ENCODE measurements around the gene CCL18. TPM values are rescaled to one million over a fixed set of nuclear protein-coding genes. Genes with fewer than 3 reads are reported as not detected.

Gene CCL18
- total and polyA plus RNA-seq, 2 of the 4 experiments (the other 2 are of a cell fraction), result not detected

- TF ChIP-seq MAZ (IDR thresholded peaks at IDR 0.05; ENCODE audit: borderline replicate concordance, low read depth, low read length) (no peak), MAFK (IDR thresholded peaks at IDR 0.05; ENCODE audit: low read depth, low read length) (no peak), CEBPB (IDR thresholded peaks at IDR 0.05; ENCODE audit: low read depth, low read length) (peak; percentile 23; the same call in 1 of the 2 replicates)
- TF ChIP-seq, protein P1, sequence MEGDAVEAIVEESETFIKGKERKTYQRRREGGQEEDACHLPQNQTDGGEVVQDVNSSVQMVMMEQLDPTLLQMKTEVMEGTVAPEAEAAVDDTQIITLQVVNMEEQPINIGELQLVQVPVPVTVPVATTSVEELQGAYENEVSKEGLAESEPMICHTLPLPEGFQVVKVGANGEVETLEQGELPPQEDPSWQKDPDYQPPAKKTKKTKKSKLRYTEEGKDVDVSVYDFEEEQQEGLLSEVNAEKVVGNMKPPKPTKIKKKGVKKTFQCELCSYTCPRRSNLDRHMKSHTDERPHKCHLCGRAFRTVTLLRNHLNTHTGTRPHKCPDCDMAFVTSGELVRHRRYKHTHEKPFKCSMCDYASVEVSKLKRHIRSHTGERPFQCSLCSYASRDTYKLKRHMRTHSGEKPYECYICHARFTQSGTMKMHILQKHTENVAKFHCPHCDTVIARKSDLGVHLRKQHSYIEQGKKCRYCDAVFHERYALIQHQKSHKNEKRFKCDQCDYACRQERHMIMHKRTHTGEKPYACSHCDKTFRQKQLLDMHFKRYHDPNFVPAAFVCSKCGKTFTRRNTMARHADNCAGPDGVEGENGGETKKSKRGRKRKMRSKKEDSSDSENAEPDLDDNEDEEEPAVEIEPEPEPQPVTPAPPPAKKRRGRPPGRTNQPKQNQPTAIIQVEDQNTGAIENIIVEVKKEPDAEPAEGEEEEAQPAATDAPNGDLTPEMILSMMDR (conservative IDR thresholded peaks at IDR 0.05; ENCODE audit: low read depth, low read length), result no peak
- Histone ChIP-seq H2BK5ac (ENCODE audit: low read depth, low read length, poor library complexity, severe bottlenecking) (no peak overlapping the region), H3K14ac (replicated peaks; ENCODE audit: low read depth, low read length) (no peak overlapping the region), H3K23ac (ENCODE audit: low read depth, low read length) (no peak overlapping the region), H3K27me3 (ENCODE audit: control insufficient read depth, insufficient read depth, low read length) (no peaks in the 10 kb centered on the region), H2BK15ac (ENCODE audit: low read depth, low read length) (no peak overlapping the region), H3K9ac (ENCODE audit: low read depth, low read length) (no peak overlapping the region), H2BK120ac (ENCODE audit: low read depth, low read length) (no peak overlapping the region), H3K4me3 (ENCODE audit: insufficient read depth, low read depth, low read length) (no peak overlapping the region), H3K4ac (ENCODE audit: low read depth, low read length) (no peak overlapping the region), H3K9me1 (ENCODE audit: insufficient read depth, low read length) (no peaks in the 10 kb centered on the region), H2BK20ac (ENCODE audit: low read depth, low read length) (no peak overlapping the region), H3K4me2 (ENCODE audit: low read depth, low read length) (no peak overlapping the region), H3K9me3 (ENCODE audit: control insufficient read depth, insufficient read depth, low read length) (no peaks in the 10 kb centered on the region), H4K91ac (ENCODE audit: insufficient read depth, low read depth, low read length) (no peak overlapping the region), H2AFZ (replicated peaks; ENCODE audit: low read length, poor library complexity) (no peak overlapping the region), H3K18ac (ENCODE audit: low read depth, low read length) (no peak overlapping the region), H3K56ac (ENCODE audit: extremely low read depth, insufficient read depth, low read length) (no peak overlapping the region), H4K8ac (ENCODE audit: low read depth in 2 of 2, low read length in 2 of 2) (no peak overlapping the region), H2AK5ac (ENCODE audit: low read depth, low read length) (no peak overlapping the region), H4K5ac (ENCODE audit: low read depth, low read length) (no peak overlapping the region), H3K27ac (ENCODE audit: insufficient read depth, low read length) (no peak overlapping the region), H3K79me1 (ENCODE audit: low read depth in 1 of 2, low read length in 2 of 2) (no peaks in the 10 kb centered on the region), H3K36me3 (ENCODE audit: control insufficient read depth, insufficient read depth, low read length) (no peaks in the 10 kb centered on the region), H4K20me1 (ENCODE audit: insufficient read depth, low read length) (no peaks in the 10 kb centered on the region), H3K4me1 (ENCODE audit: control insufficient read depth, insufficient read depth, low read length) (no peaks in the 10 kb centered on the region), H2AK9ac (replicated peaks; ENCODE audit: low read depth, low read length, poor library complexity) (no peak overlapping the region)
- POLR2A ChIA-PET (ENCODE audit: unreplicated experiment), result no interaction called here
- intact Hi-C loops (cut with micrococcal nuclease) (no loop called here), dilution Hi-C loops (cut with HindIII; ENCODE audit: low sequenced_read_pairs, unreplicated experiment) (no loop called here), in situ Hi-C loops (cut with MboI; ENCODE audit: low sequenced_read_pairs) (no loop called here)
- BruUV-seq (replicated peaks), result no TSS peak
- CTCF ChIA-PET, result no interaction called here
- no peak for DNase-seq
- ATAC-seq (ENCODE audit: low read depth), result no peak
- WGBS, 2 experiments (ENCODE audit: extremely low coverage in 2 of 2, insufficient read length in 1 of 2), result no CpG with 5 or more reads among the region's 2 CpGs
Measured at GRCh38 chr17:36019423-36019822, 44.6 kb upstream of the CCL18 start.
